HG02943 (cell line): ENCODE data around the gene DYNC1H1.

Source experiments
- ATAC-seq: cut with Tn5 transposase; IDR thresholded peaks from one replicate; pipeline ENCODE4 v1.9.1; 2021; ENCODE audit warnings: mild to moderate bottlenecking, low read depth, moderate library complexity; ENCODE audit not compliant: unreplicated experiment

Gene DYNC1H1

GRCh38 chr14:101986953-101987352, 22.6 kb downstream of the DYNC1H1 start:
- ATAC-seq: no peak

- no peak for ATAC-seq
Measured at GRCh38 chr14:101988377-101988776, 24.0 kb downstream of the DYNC1H1 start.

GRCh38 chr14:101991352-101991751, 27.0 kb downstream of the DYNC1H1 start:
- no peak for ATAC-seq

- peak; percentile 93 for ATAC-seq
Measured at GRCh38 chr14:101992708-101993107, 28.3 kb downstream of the DYNC1H1 start.

GRCh38 chr14:101997429-101998336, 33.3 kb downstream of the DYNC1H1 start:
- no peak for ATAC-seq

GRCh38 chr14:102000902-102001301, 36.5 kb downstream of the DYNC1H1 start:
- ATAC-seq: no peak

GRCh38 chr14:102005336-102005735, 41.0 kb downstream of the DYNC1H1 start:
- no peak for ATAC-seq

GRCh38 chr14:102007916-102008418, 43.6 kb downstream of the DYNC1H1 start:
- ATAC-seq: no peak

- no peak for ATAC-seq
Measured at GRCh38 chr14:102008891-102009290, 44.5 kb downstream of the DYNC1H1 start.

GRCh38 chr14:102011631-102012030, 47.3 kb downstream of the DYNC1H1 start:
- ATAC-seq: no peak

GRCh38 chr14:102012336-102012735, 48.0 kb downstream of the DYNC1H1 start:
- ATAC-seq: no peak

GRCh38 chr14:102013669-102014200, 49.4 kb downstream of the DYNC1H1 start:
- ATAC-seq: no peak

- ATAC-seq: no peak
Measured at GRCh38 chr14:102015045-102015685, 50.8 kb downstream of the DYNC1H1 start.

GRCh38 chr14:102015771-102016170, 51.4 kb downstream of the DYNC1H1 start:
- ATAC-seq: no peak

GRCh38 chr14:102016420-102017090, 52.2 kb downstream of the DYNC1H1 start:
- no peak for ATAC-seq

- ATAC-seq: no peak
Measured at GRCh38 chr14:102018251-102018650, 53.9 kb downstream of the DYNC1H1 start.

- no peak for ATAC-seq
Measured at GRCh38 chr14:102019006-102019540, 54.7 kb downstream of the DYNC1H1 start.

GRCh38 chr14:102020058-102020971, 55.9 kb downstream of the DYNC1H1 start:
- ATAC-seq: no peak

GRCh38 chr14:102026934-102027333, 62.6 kb downstream of the DYNC1H1 start:
- ATAC-seq: no peak
